Activated CD8-positive, alpha-beta memory T cell treated with anti-CD3 and anti-CD28 coated beads, Interleukin-2, amount 50 U/mL, for 4 hours (primary cell): ENCODE results near the gene KIAA1328.
"Not testable (repeated sequence)": the region's sequence is repeated elsewhere in the genome, so short reads cannot be mapped to it uniquely, and the experiment has no call there.

Experiments used
- DNase-seq: peaks from one replicate; pipeline ENCODE4 v3.0.0-alpha.2; 2020

Gene KIAA1328

GRCh38 chr18:36889321-36889720 is 60.4 kb downstream of the KIAA1328 start:
- no peak for DNase-seq

GRCh38 chr18:36889742-36890141 is 60.8 kb downstream of the KIAA1328 start:
- DNase-seq: no peak

GRCh38 chr18:36890598-36890997 is 61.7 kb downstream of the KIAA1328 start:
- DNase-seq: no peak

- no peak for DNase-seq
Measured at GRCh38 chr18:36893227-36893626, 64.3 kb downstream of the KIAA1328 start.

GRCh38 chr18:36895606-36896005 is 66.7 kb downstream of the KIAA1328 start:
- no peak for DNase-seq

- no peak for DNase-seq
Measured at GRCh38 chr18:36897253-36897652, 68.3 kb downstream of the KIAA1328 start.

- no peak for DNase-seq
Measured at GRCh38 chr18:36899289-36899688, 70.4 kb downstream of the KIAA1328 start.

- no peak for DNase-seq
Measured at GRCh38 chr18:36900466-36900865, 71.5 kb downstream of the KIAA1328 start.

- no peak for DNase-seq
Measured at GRCh38 chr18:36901277-36901701, 72.4 kb downstream of the KIAA1328 start.

- no peak for DNase-seq
Measured at GRCh38 chr18:36903215-36903928, 74.4 kb downstream of the KIAA1328 start.

- no peak for DNase-seq
Measured at GRCh38 chr18:36905571-36905970, 76.6 kb downstream of the KIAA1328 start.

- not testable (repeated sequence) for DNase-seq
Measured at GRCh38 chr18:36909282-36909681, 80.4 kb downstream of the KIAA1328 start.

- DNase-seq: no peak
Measured at GRCh38 chr18:36912887-36913286, 84.0 kb downstream of the KIAA1328 start.

- DNase-seq: no peak
Measured at GRCh38 chr18:36917907-36918306, 89.0 kb downstream of the KIAA1328 start.

GRCh38 chr18:36929601-36930000 is 100.7 kb downstream of the KIAA1328 start:
- DNase-seq: no peak

- DNase-seq: no peak
Measured at GRCh38 chr18:36931106-36931505, 102.2 kb downstream of the KIAA1328 start.

GRCh38 chr18:36933552-36933951 is 104.6 kb downstream of the KIAA1328 start:
- DNase-seq: no peak

GRCh38 chr18:36934884-36935283 is 106.0 kb downstream of the KIAA1328 start:
- DNase-seq: no peak

- DNase-seq: no peak
Measured at GRCh38 chr18:36942264-36942663, 113.3 kb downstream of the KIAA1328 start.

GRCh38 chr18:36947820-36948348 is 119.0 kb downstream of the KIAA1328 start:
- no peak for DNase-seq

- no peak for DNase-seq
Measured at GRCh38 chr18:36950282-36950681, 121.4 kb downstream of the KIAA1328 start.

- no peak for DNase-seq
Measured at GRCh38 chr18:36950960-36951359, 122.0 kb downstream of the KIAA1328 start.

GRCh38 chr18:36953047-36953446 is 124.1 kb downstream of the KIAA1328 start:
- DNase-seq: no peak

- DNase-seq: no peak
Measured at GRCh38 chr18:36960038-36960437, 131.1 kb downstream of the KIAA1328 start.

- no peak for DNase-seq
Measured at GRCh38 chr18:36963464-36963863, 134.5 kb downstream of the KIAA1328 start.
